HG02642 (cell line): ENCODE data around the gene CEMIP2.
"Not testable (repeated sequence)": the region's sequence is repeated elsewhere in the genome, so short reads cannot be mapped to it uniquely, and the experiment has no call there.

Source experiments
- ATAC-seq: cut with Tn5 transposase; IDR thresholded peaks from one replicate; pipeline ENCODE4 v1.9.1; 2021; ENCODE audit warnings: mild to moderate bottlenecking; ENCODE audit not compliant: unreplicated experiment, poor library complexity

CEMIP2 gene

DNA sequence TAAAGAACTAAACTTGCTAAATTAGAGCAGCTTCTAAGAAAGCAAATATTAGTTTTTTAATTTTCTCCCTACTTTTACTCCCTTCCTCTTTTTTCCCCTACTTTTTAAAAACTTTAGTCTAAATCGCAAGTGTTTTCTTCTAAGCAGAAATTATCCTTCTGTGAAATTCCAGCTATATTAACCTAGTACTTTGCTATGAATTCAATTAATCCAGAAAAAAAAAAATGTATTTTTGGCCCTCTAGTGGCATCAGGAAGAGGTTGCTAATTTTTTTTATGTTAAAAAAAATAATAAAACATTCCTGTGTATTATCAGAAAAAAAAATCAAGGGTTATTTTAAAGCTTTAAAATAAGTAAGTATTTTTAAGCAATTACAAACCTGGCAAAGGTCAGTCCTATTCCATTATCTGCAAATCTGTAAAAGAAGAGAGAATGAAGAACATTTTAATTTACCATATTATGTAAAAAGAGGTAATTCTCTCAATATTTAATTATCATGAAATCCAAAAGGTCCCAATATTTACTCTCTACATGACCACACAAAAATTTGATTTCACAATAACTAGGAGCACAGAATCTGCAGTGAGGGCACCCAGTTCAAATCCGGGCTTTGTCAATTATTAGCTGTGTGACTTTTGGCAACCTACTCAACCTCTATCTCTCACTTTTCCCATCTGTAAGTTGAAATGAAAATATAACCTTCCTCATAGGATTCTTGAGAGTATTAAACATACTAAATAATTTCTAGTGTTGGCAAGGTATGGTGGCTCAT is 52.0 kb downstream of the CEMIP2 start:
- no peak for ATAC-seq

DNA sequence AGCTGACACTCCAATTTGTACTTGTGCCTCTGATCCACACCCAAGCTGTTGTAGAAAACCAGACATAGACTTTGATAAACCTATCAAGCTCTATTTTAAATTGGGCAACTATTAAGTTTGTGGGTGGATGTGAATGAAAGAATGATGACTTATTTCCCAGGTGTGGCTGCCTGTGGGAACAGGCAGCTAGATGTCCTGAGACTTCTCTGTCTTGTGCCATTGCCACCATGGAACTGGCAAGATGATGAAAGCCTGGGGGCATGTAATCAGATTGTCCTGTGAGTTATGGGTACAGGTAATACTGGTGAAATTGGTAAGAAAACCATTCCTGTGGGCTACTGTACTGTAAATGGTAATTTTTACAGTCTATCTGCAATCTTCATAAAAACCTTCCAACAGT is 57.5 kb downstream of the CEMIP2 start:
- ATAC-seq: no peak

- no peak for ATAC-seq
Observed at GRCh38 chr9:71710201-71710600, 58.1 kb downstream of the CEMIP2 start.

DNA sequence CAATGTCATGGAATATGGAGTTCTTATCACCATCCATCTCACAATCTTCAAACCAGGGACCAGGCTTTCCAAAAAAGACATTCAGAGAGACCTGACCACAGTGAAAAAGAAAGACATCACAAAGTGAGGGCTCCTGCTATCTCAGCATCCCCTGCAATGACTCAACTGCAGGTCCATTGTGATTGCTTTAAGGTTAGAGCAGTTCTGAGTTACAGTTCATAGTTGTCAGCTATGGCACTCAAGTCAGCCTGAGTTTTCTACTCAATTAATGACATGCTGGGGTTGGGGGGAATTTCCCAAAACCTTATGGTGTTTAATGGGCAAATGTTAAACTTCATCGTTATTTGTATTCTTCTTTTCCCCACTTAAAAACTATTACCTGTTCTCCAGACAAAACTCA is 58.9 kb downstream of the CEMIP2 start:
- no peak for ATAC-seq

DNA sequence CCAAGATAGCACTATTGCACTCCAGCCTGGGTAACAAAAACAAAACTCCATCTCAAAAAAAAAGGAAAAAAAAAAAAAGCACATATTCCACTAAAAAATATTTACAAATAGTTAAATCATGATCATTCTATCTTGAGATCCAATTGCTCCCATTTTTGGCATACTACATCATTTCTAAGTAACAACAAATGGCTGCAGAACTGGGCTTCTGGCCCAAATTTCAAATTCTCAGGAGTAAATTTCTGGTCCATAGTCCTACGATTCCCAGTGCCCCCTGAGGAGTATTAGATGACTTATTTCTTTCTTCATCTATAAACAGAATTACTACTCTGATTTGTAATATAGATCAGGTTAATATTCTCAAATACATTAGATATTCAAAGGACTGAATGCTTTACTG is 62.1 kb downstream of the CEMIP2 start:
- ATAC-seq: no peak

- ATAC-seq: no peak
Observed at GRCh38 chr9:71704796-71705195, 63.5 kb downstream of the CEMIP2 start.

- ATAC-seq: no peak
Observed at GRCh38 chr9:71703172-71703872, 65.0 kb downstream of the CEMIP2 start.

DNA sequence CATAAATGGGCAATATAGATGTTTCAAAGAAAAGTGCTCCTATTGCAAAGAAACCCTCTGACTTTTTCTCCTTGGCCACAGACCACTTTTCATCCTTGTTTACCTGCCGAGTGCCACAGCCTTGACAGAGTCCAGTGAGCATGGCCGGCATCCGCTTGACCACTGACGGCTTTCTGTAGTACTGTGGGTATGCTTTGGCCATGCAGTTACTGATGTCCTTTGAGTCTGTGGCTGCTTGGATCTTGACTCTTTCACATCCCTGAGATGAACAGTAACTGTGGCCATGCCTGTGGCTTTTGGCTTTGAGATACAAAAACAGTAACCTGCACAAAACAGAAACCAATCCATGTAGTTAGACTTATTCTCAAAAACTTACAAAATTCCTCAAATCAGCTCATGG is 70.4 kb downstream of the CEMIP2 start:
- no peak for ATAC-seq

DNA sequence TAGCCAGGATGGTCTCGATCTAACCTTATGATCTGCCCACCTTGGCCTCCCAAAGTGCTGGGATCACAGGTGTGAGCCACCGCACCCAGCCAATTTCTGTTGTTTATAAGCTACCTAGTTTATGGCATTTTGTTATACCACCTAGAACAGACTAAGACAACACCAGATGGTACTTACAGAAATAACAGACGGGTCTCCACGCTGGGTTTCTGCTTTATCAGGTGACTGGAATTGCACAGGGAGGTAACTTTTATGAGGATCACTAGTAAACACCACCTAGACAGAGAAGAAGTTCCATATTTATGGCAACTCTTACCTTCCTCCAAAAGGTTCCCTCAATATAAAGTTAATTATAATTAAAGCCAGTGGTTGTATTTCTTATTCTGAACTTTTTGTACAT is 74.0 kb downstream of the CEMIP2 start:
- ATAC-seq: no peak

GRCh38 chr9:71693607-71694006 is 74.7 kb downstream of the CEMIP2 start:
- ATAC-seq: no peak

DNA sequence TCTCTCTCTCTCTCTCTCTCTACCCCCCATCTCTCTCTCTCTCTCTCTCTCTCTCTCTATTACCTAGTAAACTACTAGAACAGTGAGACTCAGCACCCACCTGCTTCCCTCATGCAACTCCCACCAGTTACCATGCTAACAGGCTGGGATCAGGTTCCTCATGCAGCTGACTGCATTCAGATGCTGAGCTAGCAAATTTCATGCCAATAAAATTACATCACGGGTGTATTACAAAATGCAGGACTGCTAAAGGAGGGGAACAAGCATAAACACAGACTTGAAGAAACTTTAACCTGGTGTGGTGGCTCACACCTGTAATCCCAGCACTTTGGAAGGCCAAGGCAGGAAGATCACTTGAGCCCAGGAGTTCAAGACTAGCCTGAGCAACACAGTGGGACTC is 76.0 kb downstream of the CEMIP2 start:
- no peak for ATAC-seq

- not testable (repeated sequence) for ATAC-seq
Observed at GRCh38 chr9:71691576-71691975, 76.7 kb downstream of the CEMIP2 start.

DNA sequence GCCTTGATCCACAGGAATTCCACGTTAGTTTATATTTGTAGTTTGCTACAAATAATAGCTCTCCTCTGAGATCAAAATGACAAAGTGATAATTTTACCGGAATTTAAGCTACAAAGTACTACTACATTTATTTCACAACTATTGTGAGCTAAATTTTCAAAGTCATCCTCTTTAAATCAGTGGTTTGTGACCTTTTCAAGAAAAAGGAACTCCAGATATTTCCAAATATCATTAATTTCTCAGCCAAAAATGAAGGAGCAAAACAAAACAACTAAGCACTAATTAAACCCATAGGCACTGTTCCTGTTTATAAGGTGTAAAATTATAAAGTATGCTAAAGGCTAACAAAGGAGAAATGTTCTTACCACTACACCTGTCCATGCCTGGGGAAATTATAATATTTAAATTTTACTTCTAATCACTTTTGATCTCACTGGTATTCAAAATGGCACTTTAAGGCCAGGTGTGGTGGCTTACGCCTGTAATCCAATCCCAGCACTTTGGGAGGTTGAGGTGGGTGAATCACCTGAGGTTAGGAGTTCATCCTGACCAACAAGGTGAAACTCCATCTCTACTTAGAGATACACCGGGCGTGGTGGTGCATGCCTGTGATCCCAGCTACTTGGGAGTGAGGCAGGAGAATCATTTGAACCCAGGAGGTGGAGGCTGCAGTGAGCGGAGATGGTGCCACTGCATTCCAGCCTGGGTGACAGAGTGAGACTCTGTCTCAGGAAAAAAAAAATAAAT is 77.5 kb downstream of the CEMIP2 start:
- ATAC-seq: no peak

- no peak for ATAC-seq
Observed at GRCh38 chr9:71690063-71690688, 78.1 kb downstream of the CEMIP2 start.

GRCh38 chr9:71687676-71688075 is 80.6 kb downstream of the CEMIP2 start:
- ATAC-seq: no peak

DNA sequence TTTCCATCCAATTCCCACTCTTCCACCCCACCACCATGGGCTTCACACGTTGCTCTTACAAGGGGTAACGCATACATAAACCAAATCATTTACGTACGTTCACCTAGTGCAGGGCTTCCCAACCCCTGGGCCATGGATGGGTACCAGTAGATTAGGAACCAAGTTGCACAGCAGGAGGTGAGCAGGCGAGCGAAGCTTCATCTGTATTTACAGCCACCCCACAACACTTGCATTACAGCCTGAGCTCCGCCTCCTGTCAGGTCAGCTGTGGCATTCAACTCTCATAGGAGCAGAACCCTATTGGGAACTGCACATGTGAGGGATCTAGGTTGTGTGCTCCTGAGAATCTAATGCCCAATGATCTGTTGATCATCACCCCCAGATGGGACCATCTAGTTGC is 82.3 kb downstream of the CEMIP2 start:
- ATAC-seq: no peak

DNA sequence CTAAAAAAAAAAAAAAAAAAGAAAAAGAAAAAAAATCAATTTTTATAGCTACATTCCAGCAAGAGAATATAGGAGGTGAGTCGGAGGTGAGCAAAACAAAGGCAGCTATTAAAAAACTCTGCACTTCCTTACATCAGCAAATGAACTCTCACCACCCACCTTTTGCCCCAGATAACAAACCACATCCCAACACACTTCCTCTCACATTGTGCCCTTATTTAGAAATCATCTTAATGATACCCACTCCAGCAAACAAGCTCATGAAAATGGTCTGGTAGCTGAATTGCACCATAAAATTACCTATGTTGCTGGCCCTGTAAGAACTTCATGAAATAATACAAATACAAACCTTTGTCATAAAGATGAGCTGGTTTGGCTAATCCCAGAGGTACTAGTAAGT is 82.9 kb downstream of the CEMIP2 start:
- no peak for ATAC-seq

DNA sequence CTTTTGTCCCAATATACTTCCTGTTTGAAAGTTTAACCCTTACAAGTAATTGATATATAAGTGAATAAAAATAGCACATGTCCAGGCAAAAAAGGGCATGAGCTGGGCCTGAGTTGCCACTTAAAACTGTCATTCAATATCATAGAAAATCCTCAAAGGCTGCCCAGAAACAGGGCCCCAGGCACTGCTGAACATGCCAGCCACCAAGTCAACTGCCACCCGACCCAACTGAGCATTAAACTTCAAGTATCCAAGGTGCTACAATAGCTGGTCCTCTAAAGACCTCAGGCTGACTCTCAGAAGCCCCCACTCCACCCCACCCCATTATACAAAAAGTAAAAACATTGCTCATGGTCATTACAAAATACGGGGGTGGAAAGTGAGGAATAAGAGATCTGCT is 83.7 kb downstream of the CEMIP2 start:
- ATAC-seq: no peak

GRCh38 chr9:71683598-71684235 is 84.6 kb downstream of the CEMIP2 start:
- no peak for ATAC-seq

GRCh38 chr9:71681708-71682272 is 86.5 kb downstream of the CEMIP2 start:
- ATAC-seq: no peak
